Activated naive CD8-positive, alpha-beta T cell treated with anti-CD3 and anti-CD28 coated beads, Interleukin-2, amount 10 ng/mL, durations not matched to agents 7 days and 5 days (primary cell): ENCODE measurements around the gene TPSB2. TPM values are rescaled to one million over a fixed set of nuclear protein-coding genes. Genes with fewer than 3 reads are reported as not detected.
"Not testable (repeated sequence)": the region's sequence is repeated elsewhere in the genome, so short reads cannot be mapped to it uniquely, and the experiment has no call there.

Source experiments
- ATAC-seq: fragments of 150-1000 bp; cut with Tn5 transposase; one replicate; pipeline ENCODE4 v1.10.0; 2021; ENCODE audit warnings: low read depth, moderate library complexity
- POLR2A ChIA-PET: fragments of 350-600 bp; sonication (Branson Sonifier 250); formaldehyde crosslinking; loops from one replicate; lab custom pipeline; 2021; ENCODE audit warnings: antibody characterized with exemption; lab: Charles Lee
- DNase-seq: peaks from one replicate; pipeline ENCODE4 v3.0.0; 2021
- H3K27ac Mint-ChIP-seq: one replicate; pipeline ENCODE4 v1.8.0; 2022; ENCODE audit warnings: mild to moderate bottlenecking, mixed read lengths
- H3K27me3 Mint-ChIP-seq: one replicate; pipeline ENCODE4 v1.8.0; 2022; ENCODE audit warnings: mild to moderate bottlenecking, moderate library complexity, mixed read lengths
- H3K36me3 Mint-ChIP-seq: one replicate; pipeline ENCODE4 v1.8.0; 2021; ENCODE audit warnings: mild to moderate bottlenecking, mixed read lengths
- H3K4me1 Mint-ChIP-seq: one replicate; pipeline ENCODE4 v1.8.0; 2021; ENCODE audit warnings: mixed read lengths
- H3K4me3 Mint-ChIP-seq: one replicate; pipeline ENCODE4 v1.8.0; 2022; ENCODE audit warnings: mild to moderate bottlenecking, moderate library complexity, mixed read lengths
- H3K9me3 Mint-ChIP-seq: one replicate; pipeline ENCODE4 v1.8.0; 2021; ENCODE audit warnings: mixed read lengths
- total RNA-seq, 2 experiments: library from RNA; stranded (reverse); gene quantifications; one replicate each; pipeline ENCODE4 v1.2.3, GENCODE V29; 2021

The TPSB2 gene
- total RNA-seq, 2 experiments from 2014 or later = not detected

GRCh38 chr16:1240436-1240835 is 10.5 kb upstream of the TPSB2 start, which contains the start of gene TPSAB1:
TPSAB1 (plus strand) TSS chr16:1240705; CDS start chr16:1240939, 234 bp downstream.
- POLR2A ChIA-PET, ATAC-seq, H3K27me3 Mint-ChIP-seq, H3K27ac Mint-ChIP-seq, H3K36me3 Mint-ChIP-seq, H3K9me3 Mint-ChIP-seq, DNase-seq, H3K4me1 Mint-ChIP-seq, H3K4me3 Mint-ChIP-seq: not testable (repeated sequence)

DNA sequence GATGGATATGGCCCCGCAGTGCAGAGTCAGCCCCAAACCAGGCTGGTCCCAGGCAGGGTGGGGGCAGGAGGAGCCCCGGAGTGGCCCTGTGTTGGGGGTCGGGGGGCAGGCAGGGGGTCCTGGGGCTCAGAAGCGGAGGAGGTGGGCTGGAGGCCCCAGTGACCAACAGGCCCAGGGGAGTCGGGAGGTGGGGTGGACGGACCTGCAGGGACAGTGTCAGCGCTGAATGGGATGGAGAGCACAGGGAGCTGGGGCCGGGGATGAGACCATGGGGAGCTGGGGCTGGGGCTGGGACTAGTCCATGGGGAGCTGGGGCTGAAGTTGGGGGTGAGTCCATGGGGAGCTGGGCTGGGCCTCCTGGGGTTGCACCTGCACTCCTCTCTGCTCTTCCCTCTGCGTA is 9.6 kb upstream of the TPSB2 start:
- H3K4me1 Mint-ChIP-seq, H3K9me3 Mint-ChIP-seq, DNase-seq, H3K36me3 Mint-ChIP-seq, H3K4me3 Mint-ChIP-seq, POLR2A ChIA-PET, H3K27me3 Mint-ChIP-seq, ATAC-seq, H3K27ac Mint-ChIP-seq: not testable (repeated sequence)

- not testable (repeated sequence) for ATAC-seq, H3K9me3 Mint-ChIP-seq, H3K27me3 Mint-ChIP-seq
Measured at GRCh38 chr16:1238909-1239308, 8.9 kb upstream of the TPSB2 start.

GRCh38 chr16:1237990-1238389 is 8.0 kb upstream of the TPSB2 start:
- no peaks in the 10 kb centered on the region for H3K36me3 Mint-ChIP-seq
- H3K4me1 Mint-ChIP-seq = no peaks in the 10 kb centered on the region
- POLR2A ChIA-PET = no interaction called here
- no peaks in the 10 kb centered on the region for H3K27me3 Mint-ChIP-seq
- DNase-seq (no peak), ATAC-seq (no peak)
- no peaks in the 10 kb centered on the region for H3K9me3 Mint-ChIP-seq
- H3K27ac Mint-ChIP-seq = no peak overlapping the region
- no peak overlapping the region for H3K4me3 Mint-ChIP-seq

More at GRCh38 chr16:1238909-1239308, 8.9 kb upstream of the TPSB2 start:
- H3K36me3 Mint-ChIP-seq, H3K4me1 Mint-ChIP-seq, POLR2A ChIA-PET, H3K4me3 Mint-ChIP-seq, DNase-seq, H3K27ac Mint-ChIP-seq: not testable (repeated sequence)

- H3K36me3 Mint-ChIP-seq, H3K4me1 Mint-ChIP-seq, H3K27me3 Mint-ChIP-seq, H3K4me3 Mint-ChIP-seq, H3K27ac Mint-ChIP-seq, DNase-seq, POLR2A ChIA-PET, H3K9me3 Mint-ChIP-seq: not testable (repeated sequence)
- ATAC-seq = peak; percentile 48
Measured at GRCh38 chr16:1236659-1237058, 6.7 kb upstream of the TPSB2 start.

DNA sequence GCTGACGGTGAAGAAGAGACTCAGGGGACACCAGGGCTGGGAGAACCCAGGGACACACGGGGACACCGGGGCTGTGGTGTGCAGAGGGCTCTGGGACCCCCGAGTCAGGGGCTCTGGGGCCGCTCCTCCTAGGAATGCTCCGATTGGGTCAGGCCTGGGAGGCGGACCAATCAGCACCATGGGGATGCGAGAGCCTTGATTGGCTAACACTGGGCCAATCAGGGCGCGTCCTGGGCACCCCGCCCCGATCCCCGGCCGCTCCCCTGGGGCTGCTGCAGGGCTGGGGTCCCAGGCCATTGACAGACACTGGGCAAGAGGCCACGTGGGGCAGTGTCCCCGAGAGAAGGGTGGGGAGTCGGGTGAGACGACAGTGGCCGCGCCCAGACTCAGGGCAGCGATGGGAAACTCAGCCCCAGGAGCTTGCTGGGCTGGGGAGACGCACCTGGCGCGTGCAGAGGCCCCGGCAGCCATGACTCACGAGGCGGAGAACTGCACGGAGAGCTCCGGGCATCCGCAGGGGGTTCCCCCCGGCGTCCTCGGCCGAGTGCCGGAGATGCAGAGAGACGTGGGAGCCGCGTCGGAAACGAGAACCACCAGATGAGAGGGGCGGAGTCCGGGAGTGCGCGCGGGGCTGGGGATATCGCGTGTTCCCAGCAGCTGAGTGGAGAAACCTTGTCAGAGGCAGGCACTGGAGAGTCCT is 2.2 kb upstream of the TPSB2 start:
- ATAC-seq, H3K9me3 Mint-ChIP-seq, H3K27ac Mint-ChIP-seq, POLR2A ChIA-PET, H3K4me1 Mint-ChIP-seq, DNase-seq, H3K27me3 Mint-ChIP-seq, H3K4me3 Mint-ChIP-seq, H3K36me3 Mint-ChIP-seq: not testable (repeated sequence)

GRCh38 chr16:1231301-1231700 is 1.3 kb upstream of the TPSB2 start:
- H3K9me3 Mint-ChIP-seq, DNase-seq, H3K27ac Mint-ChIP-seq, H3K4me1 Mint-ChIP-seq, POLR2A ChIA-PET, H3K4me3 Mint-ChIP-seq, H3K27me3 Mint-ChIP-seq, ATAC-seq, H3K36me3 Mint-ChIP-seq: not testable (repeated sequence)

- H3K27me3 Mint-ChIP-seq, ATAC-seq, H3K4me1 Mint-ChIP-seq, H3K36me3 Mint-ChIP-seq, POLR2A ChIA-PET, H3K4me3 Mint-ChIP-seq, DNase-seq, H3K9me3 Mint-ChIP-seq, H3K27ac Mint-ChIP-seq: not testable (repeated sequence)
Measured at GRCh38 chr16:1230471-1231212, 658 bp upstream of the TPSB2 start.

- H3K4me1 Mint-ChIP-seq, H3K27ac Mint-ChIP-seq, H3K27me3 Mint-ChIP-seq, DNase-seq, H3K9me3 Mint-ChIP-seq, H3K4me3 Mint-ChIP-seq, H3K36me3 Mint-ChIP-seq, POLR2A ChIA-PET, ATAC-seq: not testable (repeated sequence)
Measured at GRCh38 chr16:1229476-1229875, 508 bp downstream of the TPSB2 start.

DNA sequence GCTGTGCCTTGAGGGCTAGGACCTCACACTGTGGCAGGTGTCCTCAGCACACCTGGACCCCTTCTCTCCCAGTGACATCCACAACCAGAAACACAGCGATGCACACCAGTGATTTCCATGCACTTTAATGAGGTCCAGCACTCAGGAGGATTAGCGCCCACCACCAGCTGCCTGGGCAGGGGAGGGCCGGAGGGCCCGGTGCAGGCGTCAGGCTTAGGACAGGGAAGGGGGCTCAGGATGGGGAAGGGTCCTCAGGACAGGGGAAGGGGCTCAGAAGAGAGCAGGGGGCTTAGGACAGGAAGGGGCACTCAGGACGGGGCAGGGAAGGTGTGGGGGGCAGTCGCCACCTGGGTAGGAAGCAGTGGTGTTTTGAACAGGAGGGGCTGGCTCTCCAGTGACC is 1.8 kb downstream of the TPSB2 start:
- ATAC-seq, H3K27me3 Mint-ChIP-seq, H3K4me1 Mint-ChIP-seq, DNase-seq, H3K4me3 Mint-ChIP-seq, POLR2A ChIA-PET, H3K27ac Mint-ChIP-seq, H3K9me3 Mint-ChIP-seq, H3K36me3 Mint-ChIP-seq: not testable (repeated sequence)

DNA sequence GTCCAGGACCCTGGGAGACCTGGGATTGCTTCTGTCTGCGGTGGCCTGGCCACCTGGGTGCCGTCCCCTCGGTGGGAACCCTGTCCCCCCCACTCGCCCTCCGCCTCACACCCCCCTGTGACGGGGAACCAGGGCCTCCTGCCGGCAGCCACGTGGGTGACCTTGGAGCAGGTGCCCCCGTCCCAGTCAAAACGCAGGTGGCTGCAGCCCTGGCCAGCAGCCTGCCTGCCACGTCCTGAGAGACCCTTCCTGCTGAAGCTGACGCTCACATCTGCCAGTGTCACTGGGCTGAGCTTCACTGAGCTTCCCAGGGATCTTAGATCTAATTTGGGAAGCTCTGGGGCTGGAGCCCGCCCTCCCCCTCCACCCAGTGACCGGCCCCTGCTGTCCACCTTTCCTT is 3.3 kb downstream of the TPSB2 start:
- H3K27me3 Mint-ChIP-seq, H3K4me3 Mint-ChIP-seq, H3K4me1 Mint-ChIP-seq, POLR2A ChIA-PET, H3K27ac Mint-ChIP-seq, DNase-seq, ATAC-seq, H3K36me3 Mint-ChIP-seq, H3K9me3 Mint-ChIP-seq: not testable (repeated sequence)

DNA sequence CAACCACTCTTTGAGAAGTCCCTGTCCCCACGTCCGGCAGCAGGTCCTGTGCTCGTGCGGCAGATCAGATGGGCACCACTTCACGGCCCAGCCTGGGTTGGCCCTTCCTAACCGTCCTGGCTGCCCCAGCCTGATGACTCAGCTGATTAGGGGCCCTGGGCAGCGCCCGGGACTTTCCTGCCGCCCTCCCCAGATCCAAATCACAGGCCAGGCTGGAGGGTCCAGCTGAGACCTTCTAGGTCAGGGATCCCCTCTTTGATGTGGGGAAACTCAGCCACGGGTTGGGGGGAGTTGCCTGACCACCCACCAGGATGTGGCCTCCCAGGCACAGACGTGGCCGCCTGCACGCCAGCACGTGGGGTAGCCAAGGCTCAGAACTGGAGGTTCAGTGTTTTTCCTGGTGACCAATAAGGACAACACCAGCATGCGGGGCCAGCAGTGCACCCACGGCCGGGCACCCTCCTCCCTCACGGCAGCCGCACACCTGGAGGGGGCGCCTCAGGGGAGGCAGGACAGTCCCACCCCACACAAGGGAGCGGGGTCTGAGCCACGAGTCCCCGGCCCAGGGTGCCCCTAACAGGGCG is 4.2 kb downstream of the TPSB2 start:
- ATAC-seq, H3K27ac Mint-ChIP-seq, H3K4me1 Mint-ChIP-seq, H3K4me3 Mint-ChIP-seq, H3K9me3 Mint-ChIP-seq, H3K36me3 Mint-ChIP-seq, POLR2A ChIA-PET, DNase-seq, H3K27me3 Mint-ChIP-seq: not testable (repeated sequence)

GRCh38 chr16:1225051-1225451 is 4.9 kb downstream of the TPSB2 start, which contains the start of gene TPSG1:
TPSG1 (minus strand) TSS chr16:1225268; CDS start chr16:1225252, 16 bp downstream.
- H3K27me3 Mint-ChIP-seq = no peaks in the 10 kb centered on the region
- no peaks in the 10 kb centered on the region for H3K9me3 Mint-ChIP-seq
- ATAC-seq = no peak

DNA sequence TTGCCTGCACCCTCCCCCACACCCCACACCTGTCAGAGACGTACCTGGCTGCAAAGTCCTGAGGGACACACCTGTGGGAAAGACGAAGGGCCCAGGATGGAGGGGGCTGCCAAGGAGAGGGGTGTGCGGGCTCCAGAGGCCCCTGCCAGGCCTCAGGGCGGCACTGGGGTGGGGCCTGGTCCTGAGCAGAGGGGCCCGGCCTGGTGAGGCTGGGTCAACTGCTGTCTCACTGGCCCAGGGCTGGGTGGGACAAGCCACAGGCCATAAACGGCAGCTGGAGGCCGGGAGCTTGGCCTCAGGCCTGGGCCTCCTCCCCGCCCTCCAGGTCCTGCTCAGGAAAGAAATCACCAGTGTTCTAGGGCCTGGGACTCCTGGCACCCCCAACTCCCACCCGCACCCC is 5.4 kb downstream of the TPSB2 start:
- no peaks in the 10 kb centered on the region for H3K27me3 Mint-ChIP-seq
- ATAC-seq = no peak
- H3K27ac Mint-ChIP-seq = no peak overlapping the region
- POLR2A ChIA-PET = no interaction called here
- H3K36me3 Mint-ChIP-seq = no peaks in the 10 kb centered on the region
- H3K4me1 Mint-ChIP-seq = no peaks in the 10 kb centered on the region
- H3K9me3 Mint-ChIP-seq = no peaks in the 10 kb centered on the region
- no peak overlapping the region for H3K4me3 Mint-ChIP-seq
- DNase-seq = no peak

More at GRCh38 chr16:1225051-1225451, 4.9 kb downstream of the TPSB2 start, which contains the start of gene TPSG1:
- POLR2A ChIA-PET = no interaction called here
- no peaks in the 10 kb centered on the region for H3K4me1 Mint-ChIP-seq
- H3K36me3 Mint-ChIP-seq = no peaks in the 10 kb centered on the region
- no peak within 1 kb of the TSS for H3K4me3 Mint-ChIP-seq
- H3K27ac Mint-ChIP-seq = no peak within 1 kb of the TSS
- no peak for DNase-seq
